Measurements from ENCODE around the gene LRCH1.

DNA sequence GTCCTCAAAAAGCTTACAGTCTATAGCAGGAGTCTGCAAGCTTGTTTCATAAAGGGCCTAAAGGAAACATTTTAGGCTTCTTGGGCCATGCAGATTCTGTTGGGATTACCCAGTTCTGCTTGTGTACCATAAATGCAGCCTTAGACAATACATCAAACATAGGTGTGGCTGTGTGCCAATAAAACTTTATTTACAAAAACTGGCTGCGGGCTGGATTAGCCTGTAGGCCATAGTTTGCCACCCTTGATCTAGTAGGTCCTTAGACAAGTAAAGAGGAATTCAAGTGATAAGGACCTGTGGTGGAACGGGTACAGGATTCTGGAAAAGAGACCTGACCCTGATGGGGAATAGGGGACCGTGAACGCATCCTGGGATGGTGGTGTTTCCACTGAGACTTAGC is 192.1 kb downstream of the LRCH1 start:
- TF ChIP-seq, protein P1, sequence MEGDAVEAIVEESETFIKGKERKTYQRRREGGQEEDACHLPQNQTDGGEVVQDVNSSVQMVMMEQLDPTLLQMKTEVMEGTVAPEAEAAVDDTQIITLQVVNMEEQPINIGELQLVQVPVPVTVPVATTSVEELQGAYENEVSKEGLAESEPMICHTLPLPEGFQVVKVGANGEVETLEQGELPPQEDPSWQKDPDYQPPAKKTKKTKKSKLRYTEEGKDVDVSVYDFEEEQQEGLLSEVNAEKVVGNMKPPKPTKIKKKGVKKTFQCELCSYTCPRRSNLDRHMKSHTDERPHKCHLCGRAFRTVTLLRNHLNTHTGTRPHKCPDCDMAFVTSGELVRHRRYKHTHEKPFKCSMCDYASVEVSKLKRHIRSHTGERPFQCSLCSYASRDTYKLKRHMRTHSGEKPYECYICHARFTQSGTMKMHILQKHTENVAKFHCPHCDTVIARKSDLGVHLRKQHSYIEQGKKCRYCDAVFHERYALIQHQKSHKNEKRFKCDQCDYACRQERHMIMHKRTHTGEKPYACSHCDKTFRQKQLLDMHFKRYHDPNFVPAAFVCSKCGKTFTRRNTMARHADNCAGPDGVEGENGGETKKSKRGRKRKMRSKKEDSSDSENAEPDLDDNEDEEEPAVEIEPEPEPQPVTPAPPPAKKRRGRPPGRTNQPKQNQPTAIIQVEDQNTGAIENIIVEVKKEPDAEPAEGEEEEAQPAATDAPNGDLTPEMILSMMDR (IDR thresholded peaks at IDR 0.05), result no peak
- TF ChIP-seq POLR2A (IDR thresholded peaks at IDR 0.05; ENCODE audit: low read depth) (no peak), EP300 (IDR thresholded peaks at IDR 0.05) (no peak), POLR2AphosphoS5 (IDR thresholded peaks at IDR 0.05) (no peak)

All from esophagus muscularis mucosa (tissue), 4 donors.